Neuronal stem cell (in vitro differentiated cells): ENCODE measurements around the gene LUZP1.

Source experiments
- DNase-seq: peaks from one replicate; pipeline ENCODE4 v3.0.0-alpha.2; 2013; ENCODE audit warnings: low spot score
- H2AFZ ChIP-seq: one replicate; pipeline ENCODE4 v1.6.1; 2013; ENCODE audit warnings: mild to moderate bottlenecking, low read length, inconsistent platforms
- H2AK5ac ChIP-seq: 2 replicates; pipeline ENCODE4 v1.6.1; 2013; ENCODE audit warnings: low read depth, mild to moderate bottlenecking, inconsistent platforms, low read length, moderate library complexity, mixed read lengths
- H2BK120ac ChIP-seq: 2 replicates; pipeline ENCODE4 v1.6.1; 2013; ENCODE audit warnings: low read depth, mild to moderate bottlenecking, inconsistent platforms, low read length, moderate library complexity, mixed read lengths
- H2BK12ac ChIP-seq: one replicate; pipeline ENCODE4 v1.6.1; 2013; ENCODE audit warnings: low read length, inconsistent platforms
- H2BK15ac ChIP-seq: 2 replicates; pipeline ENCODE4 v1.6.1; 2013; ENCODE audit warnings: mild to moderate bottlenecking, low read length, inconsistent platforms, mixed read lengths
- H2BK5ac ChIP-seq: one replicate; pipeline ENCODE4 v1.6.1; 2013; ENCODE audit warnings: inconsistent platforms, mild to moderate bottlenecking, low read length, moderate library complexity
- H3K14ac ChIP-seq: one replicate; pipeline ENCODE4 v1.6.1; 2013; ENCODE audit warnings: low read length, inconsistent platforms
- H3K18ac ChIP-seq: 2 replicates; pipeline ENCODE4 v1.6.1; 2013; ENCODE audit warnings: low read length, inconsistent platforms
- H3K23ac ChIP-seq: 2 replicates; pipeline ENCODE4 v1.6.1; 2013; ENCODE audit warnings: low read depth, mild to moderate bottlenecking, mixed read lengths, low read length, inconsistent platforms; ENCODE audit not compliant: poor library complexity
- H3K27ac ChIP-seq: replicated peaks from 3 replicates; pipeline ENCODE4 v1.5.1; 2013; ENCODE audit warnings: low read length, inconsistent platforms
- H3K27me3 ChIP-seq, 3 experiments: 2 replicates each; pipeline ENCODE4 v1.6.1; 2013; ENCODE audit warnings: low read length in 3 of 3, mild to moderate bottlenecking in 2 of 3, inconsistent platforms in 1 of 3, low read depth in 1 of 3, mixed read lengths in 1 of 3, moderate library complexity in 1 of 3; ENCODE audit not compliant: control insufficient read depth in 3 of 3, insufficient read depth in 3 of 3
- H3K36me3 ChIP-seq, 2 donors: replicated peaks in 1 of 2; 2 replicates each; pipeline ENCODE4 v1.6.1; 2013; ENCODE audit warnings: low read length in 2 of 2; ENCODE audit not compliant: control insufficient read depth in 2 of 2, insufficient read depth in 2 of 2
- H3K4ac ChIP-seq: 2 replicates; pipeline ENCODE4 v1.6.1; 2013; ENCODE audit warnings: inconsistent platforms, mild to moderate bottlenecking, low read length, moderate library complexity
- H3K4me1 ChIP-seq, 2 donors: 1 replicate in 1 of 2; 2 replicates in 1 of 2; pipeline ENCODE4 v1.6.1; 2013; ENCODE audit warnings: low read length in 2 of 2, low read depth in 1 of 2; ENCODE audit not compliant: control insufficient read depth in 2 of 2, insufficient read depth in 1 of 2
- H3K4me2 ChIP-seq: one replicate; pipeline ENCODE4 v1.6.1; 2013; ENCODE audit warnings: mild to moderate bottlenecking, low read length, inconsistent platforms; ENCODE audit not compliant: insufficient read depth, poor library complexity, severe bottlenecking
- H3K4me3 ChIP-seq, 2 donors: 2 replicates each; pipeline ENCODE4 v1.5.1; 2013; ENCODE audit warnings: low read length in 2 of 2, mild to moderate bottlenecking in 2 of 2, inconsistent platforms in 1 of 2, moderate library complexity in 1 of 2
- H3K79me1 ChIP-seq: one replicate; pipeline ENCODE4 v1.6.1; 2013; ENCODE audit warnings: low read depth, mild to moderate bottlenecking, inconsistent platforms, low read length, moderate library complexity
- H3K9ac ChIP-seq: one replicate; pipeline ENCODE4 v1.6.1; 2013; ENCODE audit warnings: mild to moderate bottlenecking, low read depth, low read length, inconsistent platforms; ENCODE audit not compliant: poor library complexity
- H3K9me3 ChIP-seq, 2 donors: replicated peaks in 1 of 2; 2 replicates each; pipeline versions ENCODE3 to v1.6.1; 2013; ENCODE audit warnings: low read length in 2 of 2, mild to moderate bottlenecking in 2 of 2, inconsistent platforms in 1 of 2, low read depth in 1 of 2, mixed read lengths in 1 of 2, moderate library complexity in 1 of 2; ENCODE audit not compliant: control insufficient read depth in 2 of 2, insufficient read depth in 1 of 2
- H4K8ac ChIP-seq: one replicate; pipeline ENCODE4 v1.6.1; 2013; ENCODE audit warnings: low read depth, mild to moderate bottlenecking, inconsistent platforms, low read length, moderate library complexity
- H4K91ac ChIP-seq: one replicate; pipeline ENCODE4 v1.6.1; 2013; ENCODE audit warnings: low read length, low read depth, mild to moderate bottlenecking, inconsistent platforms; ENCODE audit not compliant: poor library complexity
- WGBS, 2 donors: extraction: QIAGEN DNeasy Blood & Tissue Kit; methylation state at CpG; one replicate each; pipeline ENCODE4 v1.1.7; 2013; ENCODE audit warnings: missing lambda C conversion rate in 2 of 2, mixed read lengths in 1 of 2; ENCODE audit not compliant: insufficient read length in 2 of 2, insufficient replicate concordance in 1 of 2; ENCODE audit errors: extremely low coverage in 2 of 2; 5-methylcytosine and 5-hydroxymethylcytosine counted together

Gene LUZP1

DNA sequence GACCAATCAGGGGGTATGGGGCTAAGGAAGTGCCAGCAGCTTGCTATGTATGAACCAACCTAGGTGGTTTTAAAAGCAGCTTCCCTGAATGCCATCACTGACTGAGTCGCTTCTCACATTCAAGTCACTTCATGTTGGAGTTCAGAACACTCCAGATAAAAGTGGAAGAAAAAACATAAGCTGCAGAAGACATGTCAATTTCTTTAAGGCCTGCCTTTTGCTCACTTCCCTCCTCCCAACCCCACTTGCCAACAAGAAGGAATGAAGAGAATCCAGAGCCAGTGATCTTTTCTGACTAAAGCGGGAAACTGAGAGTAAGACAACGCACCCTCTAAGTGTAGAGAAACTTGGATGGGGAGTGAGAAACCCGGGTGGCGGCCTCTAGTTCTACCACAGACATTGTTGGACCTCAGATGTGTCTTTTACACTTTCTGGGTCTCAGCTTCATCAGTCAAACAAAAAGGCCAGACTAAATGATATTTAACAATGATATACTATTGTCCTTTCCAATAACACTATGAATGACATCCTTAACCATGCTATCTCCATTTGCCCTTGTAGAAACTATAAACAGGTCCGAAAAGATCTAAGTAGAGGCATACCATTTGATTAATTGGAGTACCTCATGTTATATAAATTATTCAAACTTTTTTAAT lies 54.1 kb downstream of the LUZP1 start:
- Histone ChIP-seq H3K4me3 (no peak overlapping the region), H3K36me3 (peaks cover 1 to 3% of the 10 kb centered on the region in 2 donors), H3K27me3 (no peaks in the 10 kb centered on the region), H2BK15ac (no peak overlapping the region), H4K91ac (no peak overlapping the region), H3K18ac (no peak overlapping the region), H3K9me3 (no peaks in the 10 kb centered on the region), H3K9ac (no peak overlapping the region), H3K4me2 (no peak overlapping the region), H3K23ac (no peak overlapping the region), H3K27ac (no peak overlapping the region), H2BK5ac (no peak overlapping the region), H2AFZ (no peak overlapping the region), H3K4me1 (peaks cover 6 to 19% of the 10 kb centered on the region in 2 donors), H3K14ac (no peak overlapping the region), H2AK5ac (no peak overlapping the region), H2BK12ac (no peak overlapping the region), H3K4ac (no peak overlapping the region), H3K79me1 (peaks cover 8% of the 10 kb centered on the region), H4K8ac (no peak overlapping the region), H2BK120ac (no peak overlapping the region)
- no CpG with 5 or more reads among the region's 6 CpGs for WGBS, 2 donors
- DNase-seq: no peak

GRCh38 chr1:23111600-23112535 lies 56.8 kb downstream of the LUZP1 start:
- DNase-seq: no peak
- Histone ChIP-seq H3K4ac (no peak overlapping the region), H2BK5ac (no peak overlapping the region), H4K8ac (no peak overlapping the region), H3K23ac (no peak overlapping the region), H2BK15ac (no peak overlapping the region), H2AK5ac (no peak overlapping the region), H3K27me3 (no peaks in the 10 kb centered on the region), H4K91ac (no peak overlapping the region), H3K79me1 (peaks cover 5% of the 10 kb centered on the region), H3K14ac (no peak overlapping the region), H2BK120ac (no peak overlapping the region), H2AFZ (no peak overlapping the region), H3K18ac (no peak overlapping the region), H3K36me3 (peaks cover 10 to 28% of the 10 kb centered on the region in 2 donors), H3K4me1 (peaks cover 6 to 14% of the 10 kb centered on the region in 2 donors), H3K4me2 (no peak overlapping the region), H3K9me3 (no peaks in the 10 kb centered on the region), H3K4me3 (no peak overlapping the region), H3K27ac (no peak overlapping the region), H3K9ac (no peak overlapping the region), H2BK12ac (no peak overlapping the region)
- WGBS, 2 donors: 100% methylated on average over 1 of the region's 6 CpGs; no CpG with 5 or more reads in 1 of the 2 donors

DNA sequence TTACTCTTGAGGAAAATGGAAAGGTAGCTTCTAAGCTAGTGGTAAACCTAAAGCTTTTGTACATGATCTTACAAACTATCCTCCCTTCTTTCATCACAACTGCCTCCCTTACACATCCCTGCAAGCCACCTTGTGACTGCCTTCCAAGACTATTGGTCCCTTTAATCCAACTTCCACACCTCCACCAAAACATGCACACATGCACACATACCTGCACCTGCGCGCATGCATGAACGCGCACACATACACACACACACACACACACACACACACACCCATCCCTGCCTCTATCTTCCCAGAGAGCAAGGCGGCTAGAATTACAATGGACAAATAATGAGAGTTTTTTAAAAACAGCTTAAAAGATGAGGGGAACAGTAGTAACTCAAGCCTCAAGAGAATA lies 58.3 kb downstream of the LUZP1 start:
- Histone ChIP-seq H3K27me3 (no peaks in the 10 kb centered on the region), H3K18ac (no peak overlapping the region), H3K9ac (no peak overlapping the region), H3K4me1 (peaks cover 6 to 11% of the 10 kb centered on the region in 2 donors), H2BK120ac (no peak overlapping the region), H3K4me2 (no peak overlapping the region), H3K27ac (no peak overlapping the region), H2AFZ (no peak overlapping the region), H2BK5ac (no peak overlapping the region), H3K23ac (no peak overlapping the region), H2AK5ac (no peak overlapping the region), H4K8ac (no peak overlapping the region), H3K79me1 (peaks cover 3% of the 10 kb centered on the region), H3K36me3 (peaks cover 9 to 42% of the 10 kb centered on the region in 2 donors), H3K14ac (no peak overlapping the region), H2BK15ac (no peak overlapping the region), H3K4ac (no peak overlapping the region), H4K91ac (no peak overlapping the region), H3K4me3 (no peak overlapping the region), H2BK12ac (no peak overlapping the region), H3K9me3 (no peaks in the 10 kb centered on the region)
- no CpG with 5 or more reads among the region's 5 CpGs for WGBS, 2 donors
- no peak for DNase-seq

DNA sequence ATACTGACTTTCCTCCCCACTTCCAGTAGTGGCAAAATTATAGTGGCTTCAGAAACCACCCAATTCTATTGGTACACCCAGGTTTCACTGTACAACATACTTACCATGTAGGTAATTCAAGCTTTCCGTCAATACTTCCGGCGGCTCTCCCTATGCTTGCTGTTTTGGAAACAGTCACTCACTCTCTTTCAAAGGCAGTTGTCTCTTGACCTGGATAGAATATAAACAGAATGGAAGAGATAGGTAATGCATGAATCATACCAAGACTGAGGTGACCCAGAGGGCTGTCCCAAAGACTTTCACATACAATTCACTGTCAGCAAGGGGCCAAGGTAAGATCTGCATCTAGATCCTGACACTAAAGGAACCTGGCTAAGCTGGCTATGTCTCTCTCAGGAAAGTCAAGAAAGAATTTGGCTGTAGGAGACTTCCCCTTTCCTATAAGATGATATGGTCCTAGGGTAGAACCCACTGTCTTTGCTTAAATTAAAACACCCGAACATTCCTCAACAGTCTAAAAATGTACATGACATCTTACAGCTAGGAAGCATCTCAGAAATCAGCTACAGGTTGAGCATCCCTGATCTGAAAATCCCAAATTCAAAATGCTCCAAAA lies 59.6 kb downstream of the LUZP1 start:
- Histone ChIP-seq H3K9ac (no peak overlapping the region), H3K27ac (no peak overlapping the region), H2BK15ac (no peak overlapping the region), H3K9me3 (no peaks in the 10 kb centered on the region), H3K23ac (no peak overlapping the region), H3K4me1 (peaks cover 2 to 4% of the 10 kb centered on the region in 2 donors), H2AFZ (no peak overlapping the region), H3K79me1 (peaks cover 3% of the 10 kb centered on the region), H3K4me3 (no peak overlapping the region), H2AK5ac (no peak overlapping the region), H2BK5ac (no peak overlapping the region), H4K91ac (no peak overlapping the region), H3K4me2 (no peak overlapping the region), H3K36me3 (peaks cover 9 to 54% of the 10 kb centered on the region in 2 donors), H4K8ac (no peak overlapping the region), H3K18ac (no peak overlapping the region), H3K27me3 (no peaks in the 10 kb centered on the region), H3K14ac (no peak overlapping the region), H2BK12ac (no peak overlapping the region), H2BK120ac (no peak overlapping the region), H3K4ac (no peak overlapping the region)
- no CpG with 5 or more reads among the region's 4 CpGs for WGBS, 2 donors
- DNase-seq: no peak
